Epithelial cell of esophagus (primary cell): ENCODE data around the gene CSRP3.

Experiments used
- DNase-seq: peaks from one replicate; pipeline ENCODE4 v3.0.0; 2010; ENCODE audit warnings: low read depth
- H3K4me3 ChIP-seq: 2 replicates; pipeline ENCODE4 v1.5.1; 2011; ENCODE audit warnings: mild to moderate bottlenecking, low read length, control low read depth
- CTCF ChIP-seq: IDR thresholded peaks from 2 replicates; pipeline ENCODE4 v1.5.1; 2011; ENCODE audit warnings: low read depth, mild to moderate bottlenecking, low read length, control low read depth, inconsistent platforms; ENCODE audit not compliant: insufficient read depth; ENCODE audit errors: missing control alignments

The CSRP3 gene

GRCh38 chr11:19237813-19238212, 36.0 kb upstream of the CSRP3 start:
- H3K4me3 ChIP-seq: no peak overlapping the region
- no peak for TF ChIP-seq CTCF
- DNase-seq: no peak

- DNase-seq: no peak
- H3K4me3 ChIP-seq: no peak overlapping the region
- TF ChIP-seq CTCF: no peak
Observed at GRCh38 chr11:19237381-19237780, 35.6 kb upstream of the CSRP3 start.

GRCh38 chr11:19234231-19234817, 32.5 kb upstream of the CSRP3 start:
- H3K4me3 ChIP-seq: no peak overlapping the region
- no peak for TF ChIP-seq CTCF
- no peak for DNase-seq

GRCh38 chr11:19232910-19233503, 31.2 kb upstream of the CSRP3 start:
- no peak for TF ChIP-seq CTCF
- H3K4me3 ChIP-seq: no peak overlapping the region
- peak; percentile 95 for DNase-seq

GRCh38 chr11:19229671-19230070, 27.9 kb upstream of the CSRP3 start:
- H3K4me3 ChIP-seq: no peak overlapping the region
- no peak for TF ChIP-seq CTCF
- no peak for DNase-seq

DNA sequence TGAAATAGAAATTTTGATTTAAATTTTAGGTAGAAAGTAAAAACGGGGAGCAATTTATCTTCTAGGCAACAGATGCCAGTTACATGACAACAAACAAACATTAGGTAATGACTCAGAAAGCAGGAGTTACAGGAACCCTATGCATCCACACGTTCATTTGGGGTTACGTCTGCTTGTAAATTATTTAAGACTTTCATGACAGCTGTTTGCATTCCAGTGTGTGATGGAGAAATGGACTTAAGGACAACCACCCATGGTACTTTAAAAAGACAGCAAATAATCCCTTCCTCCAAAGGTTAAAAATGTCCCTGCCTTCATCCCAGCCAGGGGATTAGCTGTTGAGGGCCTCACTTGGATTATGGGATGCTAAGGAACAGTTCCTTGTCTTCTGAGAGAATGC, 27.2 kb upstream of the CSRP3 start:
- no peak overlapping the region for H3K4me3 ChIP-seq
- no peak for DNase-seq
- no peak for TF ChIP-seq CTCF

DNA sequence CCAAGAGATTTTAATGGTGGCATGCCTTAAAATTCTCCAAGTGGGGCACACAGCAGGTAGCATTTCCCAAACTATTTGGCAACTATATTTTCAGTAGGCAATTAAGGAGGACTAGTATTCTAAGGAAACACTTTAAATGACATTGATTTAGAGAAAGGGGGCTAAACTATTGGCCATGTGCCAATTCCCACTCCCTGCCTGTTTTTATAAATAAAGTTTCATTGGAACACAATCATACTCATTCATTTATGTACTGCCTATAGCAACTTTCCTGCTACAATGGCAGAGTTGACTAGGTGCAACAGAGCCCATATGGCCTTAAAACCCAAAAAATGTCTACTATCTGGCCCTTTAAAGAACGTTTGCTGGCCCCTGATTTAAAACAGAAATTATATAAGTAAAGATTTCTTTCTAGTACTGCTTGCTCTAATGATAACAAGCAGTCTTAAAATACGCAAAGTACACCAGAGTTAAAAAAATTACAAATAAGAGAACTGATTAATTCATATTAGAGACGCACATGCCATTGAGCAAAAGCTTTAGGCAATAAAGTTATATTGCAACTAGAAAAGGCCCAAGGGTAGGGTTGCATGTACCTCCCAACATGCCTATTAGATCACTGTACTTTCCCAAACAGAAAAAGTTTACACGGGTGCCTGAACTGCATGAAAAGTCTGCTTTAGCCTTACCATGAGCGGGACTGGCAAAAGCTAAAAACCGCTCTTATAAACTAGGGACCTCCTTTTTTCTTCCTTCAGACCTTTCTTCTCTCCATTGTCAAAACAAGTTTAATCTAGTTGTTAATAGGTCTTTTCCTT, 24.8 kb upstream of the CSRP3 start:
- H3K4me3 ChIP-seq: no peak overlapping the region
- TF ChIP-seq CTCF: no peak
- no peak for DNase-seq
